BE2C (cell line): ENCODE data around the gene ADRM1.
A peak's percentile ranks its signal among the peaks of the same experiment; 100 is the strongest.

ENCODE experiments used
- DNase-seq: peaks from one replicate; pipeline ENCODE4 v3.0.0-alpha.2; 2020
- H3K27me3 ChIP-seq: fragments of 250-450 bp; sonication (Bioruptor Pico); 2 replicates; pipeline ENCODE4 v1.5.1; 2020; ENCODE audit warnings: mild to moderate bottlenecking
- H3K36me3 ChIP-seq: fragments of 250-450 bp; sonication (Bioruptor Pico); 2 replicates; pipeline ENCODE4 v1.5.1; 2020; ENCODE audit warnings: mild to moderate bottlenecking
- H3K4me1 ChIP-seq: fragments of 250-450 bp; sonication (Bioruptor Pico); 2 replicates; pipeline ENCODE4 v1.5.1; 2020
- H3K4me3 ChIP-seq: 2 replicates; pipeline ENCODE4 v1.5.1; 2011; ENCODE audit warnings: low read depth, low read length
- H3K9me3 ChIP-seq: fragments of 250-450 bp; sonication (Bioruptor Pico); 2 replicates; pipeline ENCODE4 v1.5.1; 2020
- CTCF ChIP-seq: IDR thresholded peaks from 2 replicates; pipeline ENCODE4 v1.5.1; 2012; ENCODE audit warnings: mild to moderate bottlenecking, low read depth, low read length

ADRM1 gene

GRCh38 chr20:62297449-62298227 lies 5.2 kb upstream of the ADRM1 start:
- no peaks in the 10 kb centered on the region for H3K27me3 ChIP-seq

GRCh38 chr20:62298577-62299249 lies 4.1 kb upstream of the ADRM1 start:
- Histone ChIP-seq H3K4me1 (no peaks in the 10 kb centered on the region), H3K9me3 (no peaks in the 10 kb centered on the region), H3K4me3 (no peak overlapping the region), H3K27me3 (no peaks in the 10 kb centered on the region), H3K36me3 (peaks cover 2% of the 10 kb centered on the region; the same call in 1 of the 2 replicates)
- TF ChIP-seq CTCF, result no peak
- no peak for DNase-seq

More at GRCh38 chr20:62297449-62298227, 5.2 kb upstream of the ADRM1 start:
- Histone ChIP-seq H3K9me3 (no peaks in the 10 kb centered on the region), H3K4me1 (no peaks in the 10 kb centered on the region), H3K4me3 (no peak overlapping the region), H3K36me3 (peaks cover 3% of the 10 kb centered on the region; the same call in 1 of the 2 replicates)
- DNase-seq, result no peak
- TF ChIP-seq CTCF, result no peak

- Histone ChIP-seq H3K4me3 (no peak overlapping the region), H3K36me3 (peaks cover 13% of the 10 kb centered on the region), H3K4me1 (no peaks in the 10 kb centered on the region), H3K27me3 (no peaks in the 10 kb centered on the region), H3K9me3 (no peaks in the 10 kb centered on the region)
- no peak for DNase-seq
- no peak for TF ChIP-seq CTCF
These were observed 3.0 kb upstream of the ADRM1 start for GRCh38 chr20:62299666-62300236.

- no peak for TF ChIP-seq CTCF
- Histone ChIP-seq H3K4me1 (no peaks in the 10 kb centered on the region), H3K27me3 (no peaks in the 10 kb centered on the region), H3K9me3 (no peaks in the 10 kb centered on the region), H3K36me3 (peaks cover 18% of the 10 kb centered on the region), H3K4me3 (no peak overlapping the region)
- DNase-seq, result no peak
These were observed 2.5 kb upstream of the ADRM1 start for GRCh38 chr20:62300319-62300718.

GRCh38 chr20:62301111-62301668 lies 1.6 kb upstream of the ADRM1 start:
- no peaks in the 10 kb centered on the region for H3K9me3 ChIP-seq
- peaks cover 27% of the 10 kb centered on the region for H3K36me3 ChIP-seq
- no peak for DNase-seq
- H3K4me1 ChIP-seq, result no peaks in the 10 kb centered on the region
- no peak for TF ChIP-seq CTCF
- no peaks in the 10 kb centered on the region for H3K27me3 ChIP-seq
- peak overlapping the region; percentile 17; the same call in 1 of the 2 replicates for H3K4me3 ChIP-seq
